SK-MEL-5 (cell line): ENCODE data around the gene HTRA2. TPM values are rescaled to one million over a fixed set of nuclear protein-coding genes. Genes with fewer than 3 reads are reported as not detected.
"Not testable (repeated sequence)": the region's sequence is repeated elsewhere in the genome, so short reads cannot be mapped to it uniquely, and the experiment has no call there.

Source experiments
- DNase-seq: peaks from one replicate; pipeline ENCODE4 v3.0.0-alpha.2; 2016; ENCODE audit warnings: low read depth, low spot score
- in situ Hi-C: cut with HindIII; loops from 2 replicates; pipeline ENCODE4 v1.10.0; 2016; ENCODE audit warnings: low sequenced_read_pairs, high pct_unique_total_duplicates, low pct_unique_long_range_greater_than_20kb
- polyA plus RNA-seq, 2 experiments: library from polyadenylated mRNA; depleted of rRNA; stranded (reverse); fragments of >200 nt; gene quantifications; 2 replicates each; pipeline ENCODE4 v1.2.3, GENCODE V29; 2015
- total RNA-seq: library from RNA; depleted of rRNA; stranded (reverse); fragments of >200 nt; shearing (Covaris generic); gene quantifications from 2 replicates; pipeline ENCODE4 v1.2.3, GENCODE V29; 2014; rRNA removed

Gene HTRA2
- total RNA-seq = 99.6 and 106 TPM in 2 replicates
- 80.9 and 83.0 TPM in 2 replicates for polyA plus RNA-seq (2015; cell fraction: cytosol; rRNA removed)
- polyA plus RNA-seq (2015; cell fraction: nucleus; rRNA removed) = 134 and 180 TPM in 2 replicates

DNA sequence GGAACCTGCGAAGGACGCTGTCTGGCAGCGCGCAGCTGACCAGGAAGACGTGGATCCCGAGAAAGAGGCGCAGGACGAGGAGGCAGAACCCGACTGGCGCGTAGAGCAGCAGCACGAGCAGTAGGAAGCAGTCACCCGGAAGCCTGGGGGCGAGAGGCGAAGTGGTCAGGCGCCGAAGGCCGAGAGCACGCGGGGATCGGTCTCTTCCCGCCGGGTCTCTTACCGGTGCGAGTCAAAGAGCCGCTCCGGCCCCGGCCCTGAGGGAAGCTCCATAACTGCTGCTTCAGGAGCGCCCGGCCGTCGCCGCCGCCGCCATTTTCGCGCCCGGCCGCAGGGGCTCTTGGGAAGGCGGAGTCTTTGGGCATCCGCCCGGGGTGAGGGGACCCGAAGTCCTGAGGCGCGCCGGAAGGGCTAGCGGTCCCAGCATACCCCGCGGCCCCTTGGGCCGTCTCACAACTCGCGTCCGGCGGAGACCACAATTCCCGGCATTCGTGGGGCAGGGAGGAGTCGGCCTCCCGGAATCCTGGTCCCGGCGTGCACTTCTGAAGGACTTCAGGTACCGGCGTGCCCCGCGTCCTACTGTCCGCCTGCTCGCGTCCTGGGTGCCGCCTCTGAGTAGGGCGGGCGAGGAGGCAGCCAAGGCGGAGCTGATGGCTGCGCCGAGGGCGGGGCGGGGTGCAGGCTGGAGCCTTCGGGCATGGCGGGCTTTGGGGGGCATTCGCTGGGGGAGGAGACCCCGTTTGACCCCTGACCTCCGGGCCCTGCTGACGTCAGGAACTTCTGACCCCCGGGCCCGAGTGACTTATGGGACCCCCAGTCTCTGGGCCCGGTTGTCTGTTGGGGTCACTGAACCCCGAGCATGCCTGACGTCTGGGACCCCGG lies at the start of gene HTRA2, which contains the start of gene AUP1:
TSS of gene HTRA2 (plus strand) at position 577 of the 882 bp plus-strand sequence. CDS start at position 651, 74 bp downstream.
TSS of gene AUP1 (minus strand) at position 350 of the 882 bp plus-strand sequence. CDS start at position 273, 77 bp downstream.
- in situ Hi-C loops = no loop called here

DNA sequence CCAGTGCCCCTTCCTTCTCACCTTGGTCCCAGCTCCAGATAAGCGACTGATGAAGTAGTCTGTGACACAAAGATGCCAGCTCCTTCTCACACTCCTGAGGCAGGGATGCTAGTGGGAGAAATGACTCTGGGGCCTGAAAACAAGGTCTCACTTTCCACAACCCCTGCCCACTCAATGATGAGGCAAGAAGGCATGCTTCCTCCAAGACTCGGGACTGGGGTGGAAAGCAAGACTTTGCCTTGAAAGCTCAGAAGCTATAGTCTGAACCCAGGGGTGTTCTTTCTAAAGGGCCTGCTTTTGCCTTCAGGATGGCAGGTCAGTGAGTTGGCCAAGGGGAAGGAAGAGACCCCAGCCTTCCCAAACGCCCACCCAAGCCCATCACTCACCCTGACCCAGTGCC lies 48.3 kb upstream of the HTRA2 start:
- DNase-seq = no peak
- in situ Hi-C loops = no loop called here

More for the DNA sequence above, at the start of gene HTRA2, which contains the start of gene AUP1:
- DNase-seq = peak; percentile 99

DNA sequence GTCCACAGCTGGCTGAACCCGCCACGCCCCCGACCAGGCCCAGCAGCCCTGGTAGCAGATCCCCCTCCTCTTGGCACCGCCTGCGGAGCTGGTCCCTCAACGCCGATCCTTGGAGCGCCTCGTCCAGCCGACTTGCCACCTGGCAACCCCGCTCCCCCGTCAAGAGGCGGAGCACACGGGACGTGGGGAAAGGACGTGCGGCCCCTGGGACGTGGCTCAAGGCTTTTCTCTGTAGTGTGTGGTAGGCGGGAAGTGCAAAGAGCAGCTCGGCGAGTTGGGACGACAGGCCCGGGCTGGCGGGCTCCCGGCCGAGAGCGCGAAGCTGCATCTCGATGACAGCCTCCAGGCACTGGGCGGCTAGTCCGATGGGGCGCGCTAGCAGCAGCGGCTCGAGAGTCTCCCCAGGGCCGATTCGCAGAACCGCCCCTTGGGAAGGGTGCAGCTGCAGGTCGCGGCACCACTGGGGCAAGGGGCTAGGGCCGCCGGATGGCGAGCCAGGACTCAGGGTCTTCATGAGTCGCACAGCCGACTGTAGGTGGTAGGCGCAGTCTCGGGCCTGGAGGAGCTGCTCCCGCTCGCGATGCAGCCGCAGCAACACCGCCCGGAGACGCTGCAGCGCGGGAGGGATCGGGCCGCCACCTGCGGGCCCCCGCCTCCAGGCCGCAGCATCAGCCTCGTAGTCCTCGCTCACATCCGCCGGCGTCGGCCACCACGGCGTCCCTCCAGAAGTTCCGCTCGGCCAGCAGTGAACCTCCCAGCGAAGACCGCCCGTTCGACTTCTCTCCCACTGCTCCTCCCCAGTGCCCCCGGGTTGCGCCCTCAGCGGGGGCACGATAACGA lies 47.6 kb upstream of the HTRA2 start:
- in situ Hi-C loops = no loop called here
- no peak for DNase-seq

DNA sequence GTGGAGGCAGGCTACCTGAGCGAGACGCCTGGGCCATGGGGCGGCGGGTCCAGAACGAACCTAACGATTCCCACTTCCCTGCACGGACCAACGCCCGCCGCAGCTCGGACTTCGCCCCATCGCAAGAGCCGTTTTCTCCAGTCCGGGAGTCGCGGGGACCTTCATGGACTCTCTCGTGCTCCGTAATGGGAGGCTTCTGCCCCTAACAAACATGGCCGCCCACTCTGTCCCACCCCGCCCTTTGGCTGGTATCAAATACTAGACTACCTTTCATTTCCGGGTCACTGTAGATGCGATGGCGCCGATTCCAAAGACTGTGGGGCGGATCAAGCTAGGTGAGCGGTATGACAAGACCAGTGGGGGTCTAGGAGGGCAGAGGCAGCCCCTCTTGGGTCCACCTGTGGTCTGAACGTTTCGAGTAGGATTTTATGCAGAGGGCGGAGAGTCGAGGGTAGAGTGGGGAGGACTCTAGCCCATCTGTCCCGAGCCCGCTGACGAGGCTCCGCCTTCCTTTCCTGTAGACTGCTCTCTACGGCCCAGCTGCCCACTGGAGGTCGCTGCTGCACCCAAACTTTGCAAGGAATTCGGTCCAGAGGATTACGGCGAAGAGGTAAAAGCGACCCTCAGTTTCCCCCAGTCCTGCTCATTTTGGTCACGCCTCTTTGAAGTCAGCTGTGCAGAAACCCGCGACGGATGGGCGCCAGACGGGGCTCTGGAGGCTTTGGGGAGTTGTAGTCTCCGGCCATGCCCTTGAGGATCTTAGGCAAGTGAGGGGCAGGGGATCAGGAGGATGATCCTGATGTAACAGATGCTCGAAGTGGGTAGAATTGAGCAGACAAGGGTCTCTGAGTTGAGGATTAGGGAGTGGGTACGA lies 46.7 kb upstream of the HTRA2 start, which contains the start of the genes CCDC142 and TTC31:
TSS of gene CCDC142 (minus strand) at position 198 of the 874 bp plus-strand sequence. CDS start at position 37, 161 bp downstream.
TSS of gene TTC31 (plus strand) at position 281 of the 874 bp plus-strand sequence. CDS start at position 296, 15 bp downstream.
- DNase-seq = peak; percentile 97
- in situ Hi-C loops = no loop called here

DNA sequence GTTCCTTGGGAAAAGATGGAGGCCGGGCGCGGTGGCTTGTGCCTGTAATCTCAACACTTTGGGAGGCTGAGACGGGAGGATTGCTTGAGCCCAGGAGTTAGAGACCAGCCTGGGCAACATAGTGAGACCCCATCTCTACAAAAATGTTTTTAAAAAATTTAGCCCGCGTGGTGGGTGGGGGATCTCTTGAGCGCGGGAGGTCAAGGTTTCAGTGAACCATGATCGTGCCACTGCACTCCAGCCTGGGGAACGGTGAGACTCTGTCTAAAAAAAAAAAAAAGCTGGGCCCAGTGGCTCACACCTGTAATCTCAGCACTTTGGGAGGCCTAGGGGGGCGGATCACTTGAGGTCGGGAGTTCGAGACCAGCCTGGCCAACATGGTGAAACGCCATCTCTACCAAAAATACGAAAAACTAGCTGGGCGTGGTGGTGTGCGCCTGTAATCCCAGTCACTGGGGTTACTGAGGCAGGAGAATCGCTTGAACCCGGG lies 46.0 kb upstream of the HTRA2 start:
- in situ Hi-C loops, DNase-seq: not testable (repeated sequence)

DNA sequence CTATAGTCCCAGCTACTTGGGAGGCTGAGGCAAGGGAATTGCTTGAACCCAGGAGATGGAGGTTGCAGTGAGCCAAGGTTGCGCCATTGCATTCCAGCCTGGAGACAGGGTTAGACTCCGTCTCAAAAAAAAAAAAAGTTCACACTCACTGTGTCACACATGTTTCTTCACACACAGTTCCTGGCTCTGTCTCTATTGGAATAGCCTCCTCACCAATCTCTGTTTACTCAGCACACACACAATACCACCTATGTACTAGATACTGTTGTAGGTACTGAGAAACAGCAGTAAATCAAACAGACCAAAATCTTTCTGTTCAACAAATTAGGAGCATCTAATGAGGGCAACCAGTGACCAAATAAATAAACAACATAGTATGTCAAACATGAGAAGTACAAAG lies 43.6 kb upstream of the HTRA2 start:
- in situ Hi-C loops = no loop called here
- DNase-seq = no peak

DNA sequence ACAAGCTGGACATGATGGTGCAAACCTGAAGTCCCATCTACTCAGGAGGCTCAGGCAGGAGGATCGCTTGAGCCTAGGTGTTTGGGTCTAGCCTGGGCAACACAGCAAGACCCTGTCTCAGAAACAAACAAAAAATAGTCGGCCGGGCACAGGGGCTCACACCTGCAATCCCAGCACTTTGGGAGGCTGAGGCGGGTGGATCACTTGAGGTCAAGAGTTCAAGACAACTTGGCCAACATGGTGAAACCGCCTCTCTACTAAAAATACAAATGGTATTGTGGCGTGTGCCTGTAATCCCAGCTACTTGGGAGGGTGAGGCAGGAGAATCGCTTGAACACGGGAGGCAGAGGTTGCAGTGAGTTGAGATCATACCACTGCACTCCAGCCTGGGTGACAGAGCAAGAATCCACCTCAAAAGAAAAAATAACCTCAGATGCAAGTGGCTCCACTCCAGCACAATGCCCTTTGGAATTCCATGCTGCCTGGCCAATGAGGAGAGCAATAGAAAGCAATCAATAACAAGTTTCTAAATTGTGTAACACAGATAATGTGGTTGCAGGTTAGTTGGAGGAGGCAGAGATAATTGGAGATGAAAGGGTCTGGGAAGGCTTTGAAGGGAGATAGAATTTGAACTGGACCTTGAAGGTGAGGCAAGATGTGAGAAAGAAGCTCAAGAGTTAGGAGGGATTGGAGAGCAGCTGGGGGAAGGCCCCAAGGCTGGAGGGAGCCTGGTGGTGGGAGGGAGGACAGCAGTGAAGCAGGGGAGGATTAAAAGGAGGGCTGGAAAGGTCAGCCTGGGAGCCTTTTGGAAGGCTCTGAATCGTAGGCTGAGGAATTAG lies 40.9 kb upstream of the HTRA2 start:
- in situ Hi-C loops = no loop called here
- DNase-seq = no peak

DNA sequence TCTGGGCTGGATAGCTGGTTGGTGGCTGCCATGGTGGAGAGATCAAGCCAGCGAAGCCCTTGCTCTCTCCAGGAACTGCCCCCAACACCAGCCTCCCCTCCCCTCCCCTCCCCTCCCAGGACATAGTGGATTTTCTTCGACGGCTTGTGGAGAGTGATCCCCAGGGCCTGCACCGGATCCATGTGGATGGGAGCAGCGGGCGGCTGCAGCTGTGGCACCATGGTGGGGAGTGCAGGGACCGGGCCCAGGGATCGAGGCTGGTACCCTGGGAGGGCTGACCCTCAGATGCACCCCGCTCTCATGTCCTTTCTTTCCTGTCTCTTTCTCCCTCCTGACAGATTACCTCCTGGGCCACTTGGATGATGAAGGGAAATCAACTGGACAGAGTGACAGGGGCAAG lies 39.8 kb upstream of the HTRA2 start:
- in situ Hi-C loops = no loop called here

DNA sequence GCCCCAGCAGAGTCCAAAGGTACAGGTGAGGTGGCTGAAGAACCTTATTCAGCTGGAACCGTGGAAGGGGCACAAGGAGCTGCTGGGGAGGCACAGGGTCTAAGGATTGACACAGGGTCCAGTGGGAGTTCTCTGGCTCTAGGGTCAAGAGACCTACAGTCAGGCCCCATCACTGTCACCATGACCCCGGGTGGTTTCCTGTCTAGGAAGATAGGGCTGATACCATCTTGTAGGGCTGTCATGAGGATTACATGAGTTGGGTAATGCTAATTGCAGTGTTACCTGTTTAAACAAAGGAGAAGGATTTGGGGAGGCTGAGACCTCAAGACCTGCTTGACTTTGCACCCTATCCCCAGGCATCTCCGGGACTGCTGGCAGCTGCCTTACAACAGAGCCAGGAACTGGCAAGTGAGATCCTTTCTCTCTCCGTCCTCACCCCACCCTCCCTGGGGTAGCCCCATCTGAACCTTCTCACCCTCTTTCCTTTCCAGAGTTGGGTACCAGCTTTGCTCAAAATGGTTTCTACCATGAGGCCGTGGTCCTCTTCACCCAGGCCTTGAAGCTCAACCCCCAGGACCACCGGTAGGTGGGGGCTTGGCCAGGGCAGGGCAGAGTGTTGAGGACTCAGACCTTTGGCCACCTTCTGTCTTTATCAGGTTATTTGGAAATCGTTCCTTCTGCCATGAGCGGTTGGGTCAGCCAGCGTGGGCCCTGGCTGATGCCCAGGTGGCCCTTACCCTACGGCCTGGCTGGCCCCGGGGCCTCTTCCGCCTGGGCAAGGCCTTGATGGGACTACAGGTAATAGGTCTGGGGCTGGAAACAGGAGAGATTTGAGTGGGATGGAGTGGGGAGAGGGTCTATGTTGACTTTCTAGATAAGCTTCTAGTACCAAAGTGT lies 37.8 kb upstream of the HTRA2 start:
- no peak for DNase-seq
- in situ Hi-C loops = no loop called here

More for the DNA sequence above, 39.8 kb upstream of the HTRA2 start:
- DNase-seq = no peak

DNA sequence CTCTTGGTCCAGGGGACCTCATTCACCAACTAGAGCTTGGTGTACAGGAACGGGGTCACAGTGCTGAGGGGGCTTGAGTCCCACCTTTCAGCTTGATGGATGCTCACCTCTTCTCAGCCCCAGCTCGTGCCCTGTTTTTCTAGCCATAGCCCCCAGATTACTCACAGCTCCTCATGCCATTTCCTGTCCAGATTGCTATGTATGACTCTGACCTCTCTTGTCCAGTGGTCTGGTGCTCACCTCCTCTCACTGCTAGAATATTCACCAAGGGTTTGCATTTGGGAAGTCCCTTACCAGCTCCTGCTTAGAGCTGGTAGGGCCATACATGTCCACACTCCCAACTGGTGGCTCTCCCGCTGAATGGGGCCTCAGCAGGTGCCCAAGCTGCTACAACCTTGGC lies 36.2 kb upstream of the HTRA2 start:
- in situ Hi-C loops = no loop called here
- no peak for DNase-seq

DNA sequence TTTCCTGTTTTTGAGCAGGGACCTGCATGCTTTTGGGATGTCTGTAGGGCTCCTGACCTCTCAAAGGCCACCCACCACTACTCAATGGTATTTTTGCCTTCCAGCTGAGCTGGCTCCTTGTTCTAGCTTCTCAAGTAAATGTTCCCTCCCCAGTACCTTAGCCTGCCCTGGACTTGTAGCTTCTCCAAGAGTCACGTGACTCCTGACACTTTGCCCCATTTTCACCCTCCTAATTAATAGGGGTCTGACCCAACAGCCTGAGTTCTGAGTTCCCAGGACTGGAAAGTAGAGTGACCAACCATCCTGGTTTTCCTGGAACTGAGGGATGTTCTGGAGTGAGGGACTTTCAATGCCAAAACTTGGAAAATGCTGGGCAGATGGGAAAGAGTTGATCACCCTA lies 34.3 kb upstream of the HTRA2 start:
- DNase-seq = no peak
- in situ Hi-C loops = no loop called here

DNA sequence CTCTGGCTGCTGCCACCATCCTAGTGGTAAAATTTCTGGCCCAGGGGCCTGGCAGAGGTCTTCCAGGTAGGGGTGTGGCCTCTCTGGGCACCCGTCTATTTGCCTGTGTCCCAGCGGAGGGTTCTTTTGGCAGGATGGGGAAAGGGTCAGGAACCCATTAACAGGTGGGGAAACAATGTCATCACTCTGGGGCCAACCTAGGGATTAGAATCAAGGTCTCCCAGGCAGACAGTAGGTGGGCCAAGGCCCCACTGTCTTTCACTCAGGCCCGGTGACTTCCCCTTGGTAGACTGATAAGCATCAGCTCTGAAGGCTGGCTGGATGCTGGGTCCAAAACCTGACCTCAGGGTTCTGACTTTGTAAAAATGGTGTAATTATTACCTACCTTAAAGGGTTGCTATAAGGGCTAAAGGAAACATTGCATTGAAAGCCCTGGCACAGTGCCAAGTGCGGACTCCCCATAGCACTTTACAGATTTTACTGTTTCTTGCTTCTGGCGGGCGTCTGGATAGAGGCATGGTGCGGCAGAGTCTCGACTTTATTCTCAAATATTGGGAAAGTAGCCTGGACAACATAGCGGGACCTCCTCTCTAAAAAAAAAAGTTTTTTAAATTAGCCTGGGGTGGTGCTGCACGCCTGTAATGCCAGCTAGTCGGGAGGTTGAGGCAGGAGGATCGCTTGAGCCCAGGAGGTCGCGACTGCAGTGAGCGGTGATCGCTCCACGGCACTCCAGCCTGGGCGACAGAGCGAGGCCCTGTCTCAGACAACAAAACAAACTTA lies 32.5 kb upstream of the HTRA2 start:
- in situ Hi-C loops = no loop called here
- DNase-seq = no peak

DNA sequence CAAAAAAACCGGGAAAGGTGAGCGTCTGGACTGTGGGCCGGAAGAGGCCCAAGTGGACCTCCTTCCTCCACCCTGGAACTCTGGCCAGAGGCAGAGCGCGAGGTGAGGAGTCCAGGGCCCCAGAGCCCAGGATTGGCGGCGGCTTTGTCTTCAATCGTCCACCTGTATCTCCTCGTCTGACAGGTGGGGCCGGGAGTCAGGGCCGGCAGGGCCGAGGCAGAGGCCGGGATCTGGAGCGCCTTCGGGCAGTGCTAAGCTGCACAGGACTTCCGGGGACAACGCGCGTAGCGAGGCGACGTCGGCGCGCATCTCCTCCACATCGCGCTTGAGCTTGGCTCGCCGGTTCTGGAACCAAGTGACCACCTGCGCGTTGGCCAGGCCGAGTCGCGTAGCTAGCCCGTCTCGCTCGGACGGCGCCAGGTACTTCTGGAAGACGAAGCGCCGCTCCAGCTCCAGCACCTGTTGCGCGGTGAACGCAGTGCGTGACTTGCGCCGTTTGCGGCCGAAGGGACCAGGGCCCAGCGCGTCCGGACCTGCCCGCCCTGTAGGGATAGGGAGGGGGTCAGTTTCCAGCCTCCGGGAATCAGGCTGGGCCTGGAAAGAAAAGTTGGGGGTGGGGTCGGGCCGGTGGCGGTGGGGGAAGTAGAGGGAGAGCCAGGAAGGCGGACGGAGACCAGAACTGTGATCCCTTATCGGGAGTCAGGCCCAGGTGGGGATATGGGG lies 31.8 kb upstream of the HTRA2 start:
- DNase-seq = no peak
- in situ Hi-C loops = no loop called here
